Stimulated activated naive CD4-positive, alpha-beta T cell (primary cell): ENCODE results near the gene HOXA11.

ENCODE experiments used
- DNase-seq, 6 experiments: peaks; one replicate each; lab custom pipeline; 2025; lab: John Stamatoyannopoulos, UW

The HOXA11 gene

DNA sequence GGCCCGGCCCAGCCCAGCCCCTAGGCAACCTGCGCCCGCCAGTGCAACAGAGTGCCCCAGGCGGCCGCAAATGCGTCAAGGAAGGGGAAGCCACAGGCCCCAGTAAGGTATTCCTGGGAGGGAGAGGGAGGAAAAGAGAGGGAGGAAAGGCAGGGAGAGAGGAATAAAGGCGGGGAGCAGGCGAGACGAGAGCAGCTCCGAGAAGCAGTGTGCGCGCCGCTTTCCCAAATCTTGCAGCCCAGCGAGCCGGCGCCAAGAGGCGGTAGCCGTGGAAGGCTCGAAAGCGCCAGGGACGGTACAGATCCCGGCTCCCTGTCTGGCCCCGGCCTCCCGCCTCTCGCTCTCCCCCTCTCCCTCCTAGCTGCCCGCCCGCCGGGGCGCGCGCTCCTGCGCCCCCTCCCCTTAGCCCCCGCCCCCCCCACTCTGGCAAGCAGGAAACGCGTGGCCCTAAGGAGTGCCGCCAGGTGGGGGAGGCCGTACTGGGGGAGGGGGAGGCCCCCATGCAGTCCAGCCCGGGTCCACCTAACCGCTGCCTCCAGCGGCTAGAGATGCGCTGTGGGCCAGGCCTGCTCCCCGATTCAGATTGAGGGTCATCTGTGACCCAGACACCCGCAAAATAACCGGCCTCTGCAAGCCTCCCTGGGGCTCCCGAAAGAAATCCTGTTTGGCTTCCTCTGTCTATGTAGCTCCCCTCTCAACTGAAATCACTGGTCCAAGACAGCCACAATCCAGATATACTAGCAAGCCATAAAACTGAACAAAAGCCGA lies 15.2 kb downstream of the HOXA11 start:
- no peak for DNase-seq

GRCh38 chr7:27168265-27168947 lies 16.6 kb downstream of the HOXA11 start:
- peak in 1 of 6 experiments; percentile 18 for DNase-seq

GRCh38 chr7:27167916-27168264 lies 17.1 kb downstream of the HOXA11 start:
- DNase-seq = no peak

- DNase-seq = no peak
Observed at GRCh38 chr7:27166531-27167505, 18.2 kb downstream of the HOXA11 start.

- no peak for DNase-seq
Observed at GRCh38 chr7:27165996-27166530, 19.0 kb downstream of the HOXA11 start.

DNA sequence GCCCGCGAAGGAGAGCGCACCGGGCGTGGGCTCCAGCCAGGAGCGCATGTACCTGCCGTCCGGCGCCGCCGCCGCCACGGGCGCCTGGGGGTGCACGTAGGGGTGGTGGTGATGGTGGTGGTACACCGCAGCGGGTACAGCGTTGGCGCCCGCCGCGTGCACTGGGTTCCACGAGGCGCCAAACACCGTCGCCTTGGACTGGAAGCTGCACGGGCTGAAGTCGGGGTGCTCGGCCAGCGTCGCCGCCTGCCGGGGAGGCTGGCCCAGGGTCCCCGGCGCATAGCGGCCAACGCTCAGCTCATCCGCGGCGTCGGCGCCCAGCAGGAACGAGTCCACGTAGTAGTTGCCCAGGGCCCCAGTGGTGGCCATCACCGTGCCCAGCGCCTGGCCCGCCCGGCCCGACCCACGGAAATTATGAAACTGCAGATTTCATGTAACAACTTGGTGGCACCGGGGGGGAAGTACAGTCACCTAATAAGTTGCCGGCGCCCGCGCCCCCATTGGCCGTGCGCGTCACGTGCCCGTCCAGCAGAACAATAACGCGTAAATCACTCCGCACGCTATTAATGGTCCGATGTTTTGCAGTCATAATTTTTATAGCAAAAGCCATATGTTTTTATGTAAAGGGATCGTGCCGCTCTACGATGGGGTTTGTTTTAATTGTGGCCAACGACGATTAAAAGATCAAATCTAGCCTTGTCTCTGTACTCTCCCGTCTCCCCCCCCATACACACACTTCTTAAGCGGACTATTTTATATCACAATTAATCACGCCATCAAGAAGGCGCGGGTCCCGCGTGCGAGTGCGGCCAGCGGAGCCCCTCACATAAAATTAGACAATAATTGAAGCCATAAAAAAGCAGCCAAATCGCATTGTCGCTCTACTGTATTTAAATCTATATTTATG lies 19.7 kb downstream of the HOXA11 start, which contains the start of gene HOXA9:
HOXA9 (minus strand) TSS at position 449 of the 907 bp plus-strand sequence; CDS start at position 369, 80 bp downstream.
- DNase-seq = no peak

GRCh38 chr7:27164367-27165088 lies 20.5 kb downstream of the HOXA11 start:
- no peak for DNase-seq

DNA sequence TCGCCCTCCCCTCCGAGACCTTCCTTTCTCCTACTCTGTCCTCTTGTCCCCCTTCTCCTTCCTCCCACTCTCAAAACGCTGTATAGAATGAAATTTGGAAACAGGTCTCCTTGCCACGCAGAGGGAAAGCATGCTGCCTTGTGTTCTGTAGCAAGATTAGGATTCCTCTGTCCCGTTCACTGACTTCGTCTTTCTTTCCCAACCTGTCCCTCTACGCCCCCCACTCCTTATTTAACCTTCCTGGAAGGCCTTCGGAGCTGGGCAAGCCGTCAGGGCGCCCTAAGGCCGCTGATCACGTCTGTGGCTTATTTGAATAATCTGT lies 21.0 kb downstream of the HOXA11 start:
- no peak for DNase-seq

DNA sequence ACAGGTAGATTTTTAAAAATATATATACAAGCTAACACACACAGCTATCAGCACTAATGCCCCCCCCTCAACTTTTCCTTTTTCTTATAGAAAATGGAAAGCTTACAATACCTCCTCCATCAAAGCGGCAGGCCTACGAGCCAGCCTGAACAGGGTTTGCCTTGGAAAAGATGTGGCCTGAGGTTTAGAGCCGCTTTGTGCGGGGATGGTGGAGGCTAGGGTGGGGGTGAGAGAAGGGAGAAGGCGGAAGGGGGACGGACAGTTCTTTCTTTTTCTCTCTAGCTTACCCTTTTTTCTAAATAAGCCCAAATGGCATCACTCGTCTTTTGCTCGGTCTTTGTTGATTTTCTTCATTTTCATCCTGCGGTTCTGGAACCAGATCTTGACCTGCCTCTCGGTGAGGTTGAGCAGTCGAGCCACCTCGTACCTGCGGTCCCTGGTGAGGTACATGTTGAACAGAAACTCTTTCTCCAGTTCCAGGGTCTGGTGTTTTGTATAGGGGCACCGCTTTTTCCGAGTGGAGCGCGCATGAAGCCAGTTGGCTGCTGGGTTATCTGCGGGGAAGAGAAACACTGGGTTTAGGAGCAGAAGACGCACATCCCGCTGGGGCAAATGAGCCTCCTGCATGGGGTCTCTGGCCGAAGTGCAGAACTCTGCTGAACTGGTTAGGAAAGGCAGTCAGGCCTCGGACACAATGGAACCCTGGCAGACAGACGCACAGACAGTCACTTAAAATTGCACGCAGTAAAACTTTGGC lies 21.6 kb downstream of the HOXA11 start:
- DNase-seq = no peak

GRCh38 chr7:27162561-27163287 lies 22.3 kb downstream of the HOXA11 start:
- DNase-seq = no peak

GRCh38 chr7:27161721-27162560 lies 23.1 kb downstream of the HOXA11 start:
- no peak for DNase-seq

DNA sequence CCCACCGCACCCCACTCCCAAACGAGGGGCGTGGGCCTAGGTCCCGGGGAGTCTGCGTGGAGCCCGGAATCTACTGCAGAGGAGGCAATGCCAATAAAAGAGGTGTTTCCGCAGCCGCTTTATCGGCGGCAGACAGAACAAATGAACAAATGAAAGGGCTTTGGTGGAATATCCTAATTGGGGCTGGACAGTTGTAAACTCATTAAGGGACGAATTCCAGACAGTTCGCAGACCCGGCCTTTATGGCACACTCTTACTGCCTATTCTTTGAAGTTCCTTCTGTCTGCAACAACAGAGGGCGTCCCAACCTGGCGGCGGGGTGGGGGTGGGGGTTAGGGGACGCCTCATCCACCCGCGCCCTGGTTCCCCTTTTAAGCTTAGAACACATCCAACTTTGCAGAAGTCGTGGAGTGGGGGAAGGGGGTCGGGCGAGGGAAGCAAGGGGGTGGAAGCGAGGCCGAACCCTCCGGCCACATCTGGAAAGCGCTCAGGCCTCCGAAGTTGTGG lies 23.8 kb downstream of the HOXA11 start:
- no peak for DNase-seq

GRCh38 chr7:27160546-27161213 lies 24.4 kb downstream of the HOXA11 start:
- DNase-seq = peak; percentile 59 to 88 (median 76)

DNA sequence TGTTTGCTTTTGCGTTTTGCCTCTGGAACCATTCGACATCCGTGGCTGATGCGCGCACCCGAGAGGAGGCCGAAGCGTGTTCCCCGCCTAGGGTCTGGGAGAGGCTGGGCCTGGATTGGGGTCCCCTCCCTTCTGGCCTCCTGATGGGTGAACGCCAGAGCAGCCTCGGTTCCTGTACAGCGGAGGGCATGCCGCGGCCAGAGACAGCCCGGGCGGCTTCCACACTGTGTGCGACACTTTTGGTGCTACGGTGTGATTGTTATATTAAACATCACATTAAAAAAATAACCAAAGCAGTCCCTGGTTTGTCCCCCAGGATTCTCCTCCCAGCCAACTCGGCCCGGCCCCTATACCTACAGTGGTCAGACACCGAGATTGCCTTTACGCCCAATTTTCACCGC lies 24.9 kb downstream of the HOXA11 start:
- DNase-seq = no peak

DNA sequence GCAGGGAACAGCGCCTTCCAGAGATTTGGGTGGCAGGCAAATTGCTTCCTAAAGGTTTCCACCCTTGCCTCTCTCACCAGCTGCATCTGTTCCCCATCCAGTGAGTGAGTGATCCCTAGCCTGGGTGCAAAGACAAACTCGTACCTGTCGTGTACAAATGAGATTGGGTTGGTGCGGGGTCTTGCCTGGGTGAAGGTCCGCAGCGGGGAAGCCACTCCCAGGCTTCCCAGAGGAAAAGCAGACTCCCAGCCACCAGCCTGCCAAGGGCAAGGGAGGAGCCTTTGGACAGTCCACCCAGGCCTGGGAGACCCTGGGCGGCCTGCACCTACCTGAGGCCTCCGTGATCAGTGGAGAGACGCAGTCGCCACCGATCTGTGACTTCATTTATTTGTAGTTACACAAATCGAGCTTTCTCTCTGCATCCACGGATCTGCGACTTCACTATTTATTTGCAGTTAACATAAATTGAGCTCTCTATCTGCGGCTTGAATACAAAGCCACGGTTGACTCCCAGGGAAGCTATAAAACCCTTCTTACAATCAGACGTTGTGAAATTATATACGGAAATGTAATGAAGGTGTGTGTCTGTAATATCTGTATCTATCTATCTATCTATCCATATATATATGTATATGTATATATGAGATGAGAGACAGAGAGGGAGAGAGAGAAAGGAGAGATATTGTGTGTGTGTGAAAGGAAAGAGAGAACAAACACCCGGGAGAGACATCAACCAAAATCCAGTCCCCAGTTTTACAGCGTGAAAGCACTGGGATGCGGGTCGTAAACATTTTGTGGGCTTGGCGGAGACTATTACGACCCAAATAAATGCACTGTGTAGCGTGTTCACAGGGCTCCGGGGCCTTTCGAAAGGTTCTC lies 25.5 kb downstream of the HOXA11 start:
- DNase-seq = no peak
